Fibroblast of the aortic adventitia (primary cell): ENCODE data around the gene FMN1. TPM values are rescaled to one million over a fixed set of nuclear protein-coding genes. Genes with fewer than 3 reads are reported as not detected.

Experiments used
- DNase-seq: peaks from one replicate; pipeline ENCODE4 v3.0.0-alpha.2; 2010; ENCODE audit warnings: low read depth
- H3K4me3 ChIP-seq: 2 replicates; pipeline ENCODE4 v1.5.1; 2011; ENCODE audit warnings: low read depth, mild to moderate bottlenecking, control low read depth, low read length, moderate library complexity
- total RNA-seq: library from RNA; depleted of rRNA; stranded (reverse); fragments of >200 nt; gene quantifications from 2 replicates; pipeline ENCODE4 v1.2.3, GENCODE V29; 2012; ENCODE audit warnings: low replicate concordance
- TF ChIP-seq, protein P1 (sequence below): IDR thresholded peaks from 2 replicates; pipeline ENCODE4 v1.5.1; 2011; ENCODE audit warnings: mild to moderate bottlenecking, low read length, control low read depth, inconsistent platforms; ENCODE audit not compliant: insufficient read depth

FMN1 gene
- total RNA-seq, 1 donor, result 1.1 TPM

DNA sequence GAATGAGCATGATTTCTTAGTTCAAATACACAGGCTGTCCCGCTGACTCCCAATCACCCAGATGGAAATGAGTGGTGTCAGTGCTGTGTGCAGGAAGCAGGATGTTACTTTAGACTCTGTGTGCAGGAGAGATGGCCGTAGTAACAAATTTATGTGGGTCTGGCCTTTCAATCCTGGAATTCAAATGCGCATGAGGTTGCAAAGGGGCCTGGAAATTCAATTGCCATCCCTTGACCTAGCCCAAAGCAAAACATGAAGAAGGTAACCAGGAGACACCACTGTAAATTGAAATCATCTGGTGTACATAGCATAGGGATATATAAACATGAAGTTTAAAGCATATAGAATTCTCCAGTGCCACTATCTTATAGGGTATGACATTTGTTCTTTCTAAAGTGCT lies 443.5 kb downstream of the FMN1 start:
- TF ChIP-seq, protein P1, sequence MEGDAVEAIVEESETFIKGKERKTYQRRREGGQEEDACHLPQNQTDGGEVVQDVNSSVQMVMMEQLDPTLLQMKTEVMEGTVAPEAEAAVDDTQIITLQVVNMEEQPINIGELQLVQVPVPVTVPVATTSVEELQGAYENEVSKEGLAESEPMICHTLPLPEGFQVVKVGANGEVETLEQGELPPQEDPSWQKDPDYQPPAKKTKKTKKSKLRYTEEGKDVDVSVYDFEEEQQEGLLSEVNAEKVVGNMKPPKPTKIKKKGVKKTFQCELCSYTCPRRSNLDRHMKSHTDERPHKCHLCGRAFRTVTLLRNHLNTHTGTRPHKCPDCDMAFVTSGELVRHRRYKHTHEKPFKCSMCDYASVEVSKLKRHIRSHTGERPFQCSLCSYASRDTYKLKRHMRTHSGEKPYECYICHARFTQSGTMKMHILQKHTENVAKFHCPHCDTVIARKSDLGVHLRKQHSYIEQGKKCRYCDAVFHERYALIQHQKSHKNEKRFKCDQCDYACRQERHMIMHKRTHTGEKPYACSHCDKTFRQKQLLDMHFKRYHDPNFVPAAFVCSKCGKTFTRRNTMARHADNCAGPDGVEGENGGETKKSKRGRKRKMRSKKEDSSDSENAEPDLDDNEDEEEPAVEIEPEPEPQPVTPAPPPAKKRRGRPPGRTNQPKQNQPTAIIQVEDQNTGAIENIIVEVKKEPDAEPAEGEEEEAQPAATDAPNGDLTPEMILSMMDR, result no peak
- DNase-seq, result no peak
- H3K4me3 ChIP-seq, result no peak overlapping the region

DNA sequence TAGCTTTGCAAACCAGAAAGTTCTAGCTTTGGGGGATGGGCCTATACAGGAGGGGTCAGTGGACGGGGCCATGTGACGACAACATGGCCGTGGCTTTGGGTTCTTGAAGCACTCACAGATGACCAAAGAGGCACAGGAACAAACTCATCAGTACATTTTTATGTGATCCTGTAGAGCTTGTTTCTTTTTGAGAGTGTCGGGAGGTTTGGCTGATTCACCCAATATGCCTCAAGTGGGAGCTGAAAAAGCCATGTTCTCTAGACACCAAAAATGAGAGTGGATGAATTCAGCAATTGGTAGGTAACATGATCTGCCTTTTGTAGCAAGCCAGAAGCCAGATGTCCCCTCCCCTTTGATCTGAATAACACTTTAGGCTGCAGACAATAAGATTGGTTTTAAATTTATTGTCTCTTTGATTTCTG lies 446.6 kb downstream of the FMN1 start:
- DNase-seq, result no peak
- H3K4me3 ChIP-seq, result no peak overlapping the region
- TF ChIP-seq, protein P1, result no peak

DNA sequence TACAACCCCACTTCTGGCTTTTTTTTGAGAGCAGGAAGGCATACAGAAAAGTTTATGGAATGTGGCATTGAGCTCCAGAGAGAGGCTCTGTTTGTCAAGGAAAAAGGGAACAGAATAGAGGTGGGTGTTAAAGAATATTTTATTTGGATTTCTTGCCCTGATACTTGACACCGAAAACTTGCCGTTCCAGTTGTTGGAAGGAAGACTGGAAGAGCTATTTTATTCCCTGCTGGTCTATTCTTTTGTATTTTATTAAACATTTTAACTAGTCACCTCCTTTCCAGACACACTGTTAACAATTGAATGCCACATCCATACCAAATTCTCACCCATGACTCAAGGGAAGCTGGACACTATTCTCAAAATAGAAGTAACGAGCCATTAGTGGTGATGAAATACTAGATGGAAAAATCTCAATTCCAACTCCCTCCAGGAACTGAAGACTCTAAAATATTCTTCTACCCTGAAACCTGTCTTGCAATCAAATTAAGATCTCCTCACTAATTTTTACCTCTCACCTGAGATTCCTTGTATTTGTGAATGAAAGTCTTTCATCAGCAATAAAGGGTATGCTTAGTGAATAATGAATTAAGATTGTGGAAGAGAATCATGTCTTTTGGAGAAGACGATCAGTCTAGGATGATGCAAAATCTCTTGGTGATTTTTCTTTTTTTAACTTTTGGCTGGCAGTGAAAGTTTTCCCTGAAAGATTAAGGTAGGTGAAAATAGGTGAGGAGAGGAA lies 448.2 kb downstream of the FMN1 start:
- no peak overlapping the region for H3K4me3 ChIP-seq
- TF ChIP-seq, protein P1, result no peak
- peak; percentile 51 for DNase-seq

DNA sequence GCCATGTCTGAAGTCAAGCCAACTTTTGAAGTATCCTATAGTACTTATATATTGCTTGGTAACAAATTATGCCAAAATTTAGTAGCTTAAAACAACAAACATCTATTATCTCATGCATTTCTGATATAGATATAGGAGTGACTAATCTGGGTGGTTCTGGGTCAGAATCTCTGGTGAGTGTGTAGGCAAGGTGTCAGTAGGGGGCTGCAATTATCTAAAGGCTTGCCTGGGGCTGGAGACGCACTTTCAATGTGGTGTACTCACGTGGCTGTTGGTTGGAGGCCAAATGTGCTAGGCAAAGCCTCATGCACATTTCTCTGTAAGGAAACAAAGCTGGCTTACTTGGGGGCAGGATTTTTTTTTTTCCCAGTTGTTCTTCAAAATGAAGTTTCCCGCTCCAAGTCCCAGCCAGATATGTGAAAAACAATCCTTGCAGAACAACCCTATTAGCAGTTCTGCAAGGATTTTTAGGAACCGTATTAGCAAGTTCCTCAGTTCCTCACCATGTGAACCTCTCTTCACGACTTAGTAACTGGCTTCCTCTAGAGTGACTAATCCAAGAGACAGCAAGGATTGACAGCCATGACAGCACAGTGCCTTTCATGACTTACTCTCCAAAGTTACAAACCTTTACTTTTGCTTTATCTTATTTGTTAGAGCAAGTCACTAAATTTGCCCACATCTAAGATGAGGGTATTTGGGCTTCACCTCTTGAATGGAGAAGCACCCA lies 450.9 kb downstream of the FMN1 start:
- DNase-seq, result peak; percentile 63
- TF ChIP-seq, protein P1, result no peak
- H3K4me3 ChIP-seq, result no peak overlapping the region

DNA sequence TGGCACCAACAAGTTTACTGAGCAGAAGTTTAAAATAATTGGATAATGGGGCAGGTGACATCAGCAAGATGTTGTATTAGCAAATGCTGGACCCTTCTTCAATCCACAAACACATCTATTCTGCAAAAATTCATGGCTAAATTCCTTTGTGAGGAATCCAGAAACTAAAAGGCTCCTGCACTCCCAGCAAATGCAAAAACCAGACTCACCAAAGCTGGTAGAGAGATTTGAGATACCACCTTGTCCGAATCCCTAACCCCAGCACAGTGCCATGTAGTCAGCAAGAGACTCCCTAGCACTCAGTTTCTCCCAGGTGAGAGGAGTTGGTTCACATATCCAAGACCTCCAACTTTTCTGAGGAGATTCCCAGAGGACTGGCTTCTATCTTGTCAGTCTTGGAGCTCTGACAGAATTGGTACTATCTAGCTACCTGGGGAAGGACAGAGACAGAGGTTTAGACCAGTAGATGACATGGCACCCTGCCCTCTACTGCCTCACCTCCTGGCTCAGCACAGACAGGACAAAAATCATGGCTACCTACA lies 454.9 kb downstream of the FMN1 start:
- DNase-seq, result peak; percentile 52
- H3K4me3 ChIP-seq, result no peak overlapping the region
- TF ChIP-seq, protein P1, result no peak

DNA sequence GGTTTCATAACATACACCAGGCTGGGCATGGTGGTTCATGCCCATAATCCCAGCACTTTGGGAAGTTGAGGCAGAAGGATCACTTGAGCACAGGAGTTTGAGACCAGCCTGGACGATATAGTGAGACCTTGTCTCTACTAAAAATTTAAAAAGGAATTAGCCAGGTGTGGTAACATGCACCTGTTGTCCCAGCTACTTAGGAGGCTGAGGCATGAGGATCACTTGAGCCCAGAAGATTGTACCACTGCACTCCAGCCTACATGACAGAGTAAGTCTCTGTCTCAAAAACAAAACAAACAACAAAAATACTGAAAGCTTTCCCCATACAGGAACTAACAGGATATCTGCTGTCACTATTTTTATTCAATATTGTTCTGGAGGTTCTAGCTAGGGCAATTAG lies 455.8 kb downstream of the FMN1 start:
- no peak overlapping the region for H3K4me3 ChIP-seq
- TF ChIP-seq, protein P1, result no peak
- peak; percentile 51 for DNase-seq
